Measurements from ENCODE around the gene STIMATE. TPM values are rescaled to one million over a fixed set of nuclear protein-coding genes. Genes with fewer than 3 reads are reported as not detected.

The STIMATE gene
- polyA plus RNA-seq, 3 donors = 8.9 to 49.9 (median 11.7) TPM

- Histone ChIP-seq H3K9me3 (replicated peaks in 1 of 2; ENCODE audit: control insufficient read depth in 1 of 2, insufficient read depth in 1 of 2, low read length in 2 of 2) (no peaks in the 10 kb centered on the region), H3K27ac (ENCODE audit: low read depth in 1 of 2, low read length in 2 of 2) (peak overlapping the region; percentile 91), H3K79me2 (ENCODE audit: insufficient read depth, low read length) (peaks cover 91% of the 10 kb centered on the region), H4K20me1 (ENCODE audit: insufficient read depth, low read length) (peaks cover 53% of the 10 kb centered on the region), H2AFZ (ENCODE audit: insufficient read depth, low read depth, low read length, poor library complexity, severe bottlenecking) (no peak overlapping the region), H3K4me2 (replicated peaks; ENCODE audit: extremely low read depth, low read length, poor library complexity, severe bottlenecking) (peak overlapping the region; percentile 58), H3K9ac (ENCODE audit: insufficient read depth, low read length, poor library complexity, severe bottlenecking) (peak overlapping the region; percentile 57), H3K36me3 (replicated peaks in 1 of 2; ENCODE audit: control insufficient read depth in 1 of 2, insufficient read depth in 2 of 2, low read length in 2 of 2) (peaks cover 3 to 24% of the 10 kb centered on the region in 2 donors), H3K4me1 (ENCODE audit: control insufficient read depth in 1 of 2, insufficient read depth in 2 of 2, low read length in 2 of 2) (peaks cover 59 to 65% of the 10 kb centered on the region in 2 donors), H3K4me3 (replicated peaks in 1 of 3; ENCODE audit: low read depth in 2 of 3, low read length in 3 of 3) (peak overlapping the region in 1 of 3 experiments; percentile 50), H3K27me3 (ENCODE audit: control insufficient read depth in 2 of 2, insufficient read depth in 2 of 2, low read length in 2 of 2) (no peaks in the 10 kb centered on the region)
- peak; percentile 91 to 95 (median 92) for DNase-seq
- Mint-ChIP-seq H3K4me1 (peaks cover 64% of the 10 kb centered on the region), H3K4me3 (peak overlapping the region in 1 of 2 donors; percentile 57), H3K9me3 (peaks cover 0 to under 1% (median 0%) of the 10 kb centered on the region in 7 donors), H3K27ac (peak overlapping the region; percentile 82 to 97 (median 93)), H3K27me3 (ENCODE audit: low read depth in 3 of 3) (peaks cover 0 to 2% (median 0%) of the 10 kb centered on the region in 3 donors), H3K36me3 (peaks cover 30 to 48% of the 10 kb centered on the region in 2 donors)
- intact Hi-C loops (cut with micrococcal nuclease) = loop anchor here in 1 of 2 donors (10.0 kb wide), 1 partner anchor 363 kb away; the partner anchor contains the start of gene TKT
- no peak for TF ChIP-seq CTCF (IDR thresholded peaks at IDR 0.05)
- 17% methylated on average over 1 of the region's 2 CpGs for WGBS (ENCODE audit: insufficient coverage)
These were observed 5.7 kb downstream of the STIMATE start for GRCh38 chr3:52891615-52892081.

GRCh38 chr3:52891164-52891563, 6.2 kb downstream of the STIMATE start:
- H3K36me3 ChIP-seq (replicated peaks in 1 of 2; ENCODE audit: control insufficient read depth in 1 of 2, insufficient read depth in 2 of 2, low read length in 2 of 2) = peaks cover 3 to 29% of the 10 kb centered on the region in 2 donors
- Mint-ChIP-seq H3K36me3 (peaks cover 32 to 52% of the 10 kb centered on the region in 2 donors), H3K4me1 (peaks cover 59% of the 10 kb centered on the region), H3K27me3 (ENCODE audit: low read depth in 3 of 3) (peaks cover 0 to 2% (median 0%) of the 10 kb centered on the region in 3 donors), H3K27ac (peak overlapping the region; percentile 82 to 97 (median 93)), H3K9me3 (no peaks in the 10 kb centered on the region), H3K4me3 (no peak overlapping the region)
- H2AFZ ChIP-seq (ENCODE audit: insufficient read depth, low read depth, low read length, poor library complexity, severe bottlenecking) = peak overlapping the region; percentile 5
- peak overlapping the region in 1 of 3 experiments; percentile 50 for H3K4me3 ChIP-seq (replicated peaks in 1 of 3; ENCODE audit: low read depth in 2 of 3, low read length in 3 of 3)
- H3K9ac ChIP-seq (ENCODE audit: insufficient read depth, low read length, poor library complexity, severe bottlenecking) = peak overlapping the region; percentile 57
- H3K27ac ChIP-seq (ENCODE audit: low read depth in 1 of 2, low read length in 2 of 2) = peak overlapping the region; percentile 91
- intact Hi-C loops (cut with micrococcal nuclease) = loop anchor here in 1 of 2 donors (10.0 kb wide), 1 partner anchor 364 kb away; the partner anchor contains the start of gene TKT
- H3K9me3 ChIP-seq (replicated peaks in 1 of 2; ENCODE audit: control insufficient read depth in 1 of 2, insufficient read depth in 1 of 2, low read length in 2 of 2) = no peaks in the 10 kb centered on the region
- H3K27me3 ChIP-seq (ENCODE audit: control insufficient read depth in 2 of 2, insufficient read depth in 2 of 2, low read length in 2 of 2) = no peaks in the 10 kb centered on the region
- DNase-seq = no peak
- 93% methylated on average over 3 of the region's 9 CpGs for WGBS (ENCODE audit: insufficient coverage)
- H4K20me1 ChIP-seq (ENCODE audit: insufficient read depth, low read length) = peaks cover 58% of the 10 kb centered on the region
- H3K4me1 ChIP-seq (ENCODE audit: control insufficient read depth in 1 of 2, insufficient read depth in 2 of 2, low read length in 2 of 2) = peaks cover 55 to 60% of the 10 kb centered on the region in 2 donors
- peaks cover 91% of the 10 kb centered on the region for H3K79me2 ChIP-seq (ENCODE audit: insufficient read depth, low read length)
- peak overlapping the region; percentile 58 for H3K4me2 ChIP-seq (replicated peaks; ENCODE audit: extremely low read depth, low read length, poor library complexity, severe bottlenecking)
- no peak for TF ChIP-seq CTCF (IDR thresholded peaks at IDR 0.05)
